Liver (tissue), 3 donors: ENCODE results near the gene FTCD.

ENCODE experiments used
- CTCF ChIP-seq: fragments of 150-350 bp; IDR thresholded peaks from 2 replicates; pipeline ENCODE4 v1.5.1; 2017; ENCODE audit warnings: improper control_type of control experiment, low read depth, low read length; ENCODE audit not compliant: missing input control
- EGR1 ChIP-seq, 2 donors: IDR thresholded peaks; 2 replicates each; pipeline ENCODE4 v1.6.1; 2016 to 2018; ENCODE audit warnings: antibody characterized with exemption in 2 of 2, low read depth in 2 of 2
- FOXA1 ChIP-seq: IDR thresholded peaks from 2 replicates; pipeline ENCODE4 v1.6.1; 2016; ENCODE audit warnings: antibody characterized with exemption
- GABPA ChIP-seq, 2 donors: IDR thresholded peaks in 1 of 2; conservative IDR thresholded peaks in 1 of 2; 2 replicates each; pipeline ENCODE4 v1.6.1; 2016; ENCODE audit warnings: antibody characterized with exemption in 2 of 2, mild to moderate bottlenecking in 1 of 2, moderate library complexity in 1 of 2
- HNF4A ChIP-seq, 2 donors: conservative IDR thresholded peaks; 2 replicates each; pipeline ENCODE4 v1.6.1; 2016; ENCODE audit warnings: antibody characterized with exemption in 2 of 2, mild to moderate bottlenecking in 2 of 2
- HNF4G ChIP-seq: IDR thresholded peaks from 2 replicates; pipeline ENCODE4 v1.6.1; 2016; ENCODE audit warnings: antibody characterized with exemption
- JUND ChIP-seq, 2 donors: IDR thresholded peaks; 2 replicates each; pipeline ENCODE4 v1.6.1; 2016; ENCODE audit warnings: antibody characterized with exemption in 2 of 2
- MAX ChIP-seq: IDR thresholded peaks from 2 replicates; pipeline ENCODE4 v1.6.1; 2016; ENCODE audit warnings: antibody characterized with exemption
- RAD21 ChIP-seq, 2 donors: IDR thresholded peaks; 2 replicates each; pipeline ENCODE4 v1.6.1; 2016; ENCODE audit warnings: antibody characterized with exemption in 2 of 2, mild to moderate bottlenecking in 2 of 2
- REST ChIP-seq: IDR thresholded peaks from 2 replicates; pipeline ENCODE4 v1.6.1; 2016; ENCODE audit warnings: antibody characterized with exemption, mild to moderate bottlenecking
- RXRA ChIP-seq, 2 donors: IDR thresholded peaks; 2 replicates each; pipeline ENCODE4 v1.6.1; 2017 to 2018; ENCODE audit warnings: antibody characterized with exemption in 2 of 2, mild to moderate bottlenecking in 1 of 2
- TAF1 ChIP-seq: conservative IDR thresholded peaks from 2 replicates; pipeline ENCODE4 v1.6.1; 2016; ENCODE audit warnings: antibody characterized with exemption, mild to moderate bottlenecking
- YY1 ChIP-seq: IDR thresholded peaks from 2 replicates; pipeline ENCODE4 v1.6.1; 2016; ENCODE audit warnings: antibody characterized with exemption, mild to moderate bottlenecking
- donor health status: healthy.
- donor health status: healthy.

- TF ChIP-seq CTCF (no peak), JUND (IDR thresholded peaks at IDR 0.05) (no peak), RAD21 (IDR thresholded peaks at IDR 0.05) (no peak), MAX (no peak), REST (no peak), YY1 (no peak), TAF1 (no peak), GABPA (IDR thresholded peaks at IDR 0.05 in 1 of 2, conservative IDR thresholded peaks at IDR 0.05 in 1 of 2) (no peak), HNF4G (no peak), RXRA (IDR thresholded peaks at IDR 0.05) (no peak), HNF4A (conservative IDR thresholded peaks at IDR 0.05) (no peak), EGR1 (IDR thresholded peaks at IDR 0.05; ENCODE audit: low read depth in 2 of 2) (no peak), FOXA1 (no peak)
These were observed 33.1 kb downstream of the FTCD start for GRCh38 chr21:46122237-46122671.
